Activated B cell treated with CpG ODN at 0.5 μM for 24 hours (primary cell): Measurements from ENCODE around the gene DNASE1L2. TPM values are rescaled to one million over a fixed set of nuclear protein-coding genes. Genes with fewer than 3 reads are reported as not detected.

Source experiments
- ATAC-seq: fragments of 200-7000 bp; cut with Tn5 transposase; one replicate; pipeline ENCODE4 v1.10.0; 2021; ENCODE audit warnings: low read depth, mild to moderate bottlenecking, moderate library complexity
- CTCF ChIA-PET: fragments of 350-600 bp; sonication (Branson Sonifier 250); formaldehyde crosslinking; loops from one replicate; lab custom pipeline; 2021; ENCODE audit warnings: antibody characterized with exemption; lab: Charles Lee
- POLR2A ChIA-PET: fragments of 350-600 bp; sonication (Branson Sonifier 250); formaldehyde crosslinking; loops from one replicate; lab custom pipeline; 2021; ENCODE audit warnings: antibody characterized with exemption; lab: Charles Lee
- DNase-seq: peaks from one replicate; pipeline ENCODE4 v3.0.0; 2022
- H3K27ac Mint-ChIP-seq: one replicate; pipeline ENCODE4 v1.8.0; 2020; ENCODE audit warnings: mixed read lengths
- H3K27me3 Mint-ChIP-seq: one replicate; pipeline ENCODE4 v1.8.0; 2021; ENCODE audit warnings: mixed read lengths
- H3K36me3 Mint-ChIP-seq: one replicate; pipeline ENCODE4 v1.8.0; 2021; ENCODE audit warnings: low read depth, mixed read lengths
- H3K4me1 Mint-ChIP-seq: one replicate; pipeline ENCODE4 v1.8.0; 2021; ENCODE audit warnings: mixed read lengths
- H3K4me3 Mint-ChIP-seq: one replicate; pipeline ENCODE4 v1.8.0; 2020; ENCODE audit warnings: mild to moderate bottlenecking, mixed read lengths
- H3K9me3 Mint-ChIP-seq: one replicate; pipeline ENCODE4 v1.8.0; 2020; ENCODE audit warnings: mixed read lengths
- CTCF ChIP-seq: fragments of 200-600 bp; IDR thresholded peaks from one replicate; pipeline ENCODE4 v1.8.0; 2022; ENCODE audit warnings: antibody characterized with exemption, mild to moderate bottlenecking
- intact Hi-C: fragments of 100-400 bp; cut with micrococcal nuclease; formaldehyde crosslinking; loops from one replicate; pipeline ENCODE4 v1.15.1; 2024
- total RNA-seq: library from RNA; stranded (reverse); gene quantifications from 2 replicates; pipeline ENCODE4 v1.2.3, GENCODE V29; 2022

DNASE1L2 gene
- total RNA-seq, 1 donor from 2014 or later, result 1.3 TPM

GRCh38 chr16:2234813-2235170, 1.5 kb upstream of the DNASE1L2 start:
- no peaks in the 10 kb centered on the region for H3K4me1 Mint-ChIP-seq
- DNase-seq (no peak), ATAC-seq (no peak)
- ChIA-PET CTCF (no interaction called here), POLR2A (no interaction called here)
- H3K9me3 Mint-ChIP-seq, result no peaks in the 10 kb centered on the region
- H3K27me3 Mint-ChIP-seq, result peaks cover 2% of the 10 kb centered on the region
- H3K36me3 Mint-ChIP-seq, result peaks cover 38% of the 10 kb centered on the region
- TF ChIP-seq CTCF, result no peak
- no peak overlapping the region for H3K27ac Mint-ChIP-seq
- H3K4me3 Mint-ChIP-seq, result no peak overlapping the region
- intact Hi-C loops, result no loop called here

GRCh38 chr16:2235234-2235651, 1.0 kb upstream of the DNASE1L2 start:
- TF ChIP-seq CTCF, result no peak
- Mint-ChIP-seq H3K27ac (no peak overlapping the region), H3K9me3 (no peaks in the 10 kb centered on the region), H3K4me3 (no peak overlapping the region), H3K36me3 (peaks cover 36% of the 10 kb centered on the region), H3K4me1 (no peaks in the 10 kb centered on the region), H3K27me3 (peaks cover 2% of the 10 kb centered on the region)
- no peak for ATAC-seq
- no peak for DNase-seq
- ChIA-PET CTCF (no interaction called here), POLR2A (no interaction called here)
- intact Hi-C loops, result no loop called here

- peaks cover 2% of the 10 kb centered on the region for H3K27me3 Mint-ChIP-seq
- POLR2A ChIA-PET, result no interaction called here
- DNase-seq, result no peak
These were observed 428 bp upstream of the DNASE1L2 start for GRCh38 chr16:2235695-2236336.

GRCh38 chr16:2237102-2237482, 848 bp downstream of the DNASE1L2 start:
- CTCF ChIA-PET, result no interaction called here
- intact Hi-C loops, result no loop called here
- Mint-ChIP-seq H3K4me1 (no peaks in the 10 kb centered on the region), H3K27me3 (peaks cover 2% of the 10 kb centered on the region), H3K9me3 (no peaks in the 10 kb centered on the region), H3K27ac (no peak overlapping the region), H3K36me3 (peaks cover 28% of the 10 kb centered on the region), H3K4me3 (no peak overlapping the region)
- ATAC-seq, result no peak
- no peak for DNase-seq
- TF ChIP-seq CTCF, result no peak
- POLR2A ChIA-PET, result no interaction called here

More at GRCh38 chr16:2235695-2236336, 428 bp upstream of the DNASE1L2 start:
- no peaks in the 10 kb centered on the region for H3K9me3 Mint-ChIP-seq
- intact Hi-C loops, result no loop called here
- no peak overlapping the region for H3K4me3 Mint-ChIP-seq
- H3K4me1 Mint-ChIP-seq, result no peaks in the 10 kb centered on the region
- ATAC-seq, result no peak
- H3K36me3 Mint-ChIP-seq, result peaks cover 32% of the 10 kb centered on the region
- TF ChIP-seq CTCF, result no peak
- no peak overlapping the region for H3K27ac Mint-ChIP-seq
- CTCF ChIA-PET, result no interaction called here

- Mint-ChIP-seq H3K9me3 (no peaks in the 10 kb centered on the region), H3K36me3 (peaks cover 33% of the 10 kb centered on the region), H3K4me3 (no peak overlapping the region), H3K4me1 (no peaks in the 10 kb centered on the region), H3K27me3 (peaks cover 2% of the 10 kb centered on the region), H3K27ac (no peak overlapping the region)
- no peak for TF ChIP-seq CTCF
- DNase-seq (no peak), ATAC-seq (no peak)
- ChIA-PET POLR2A (no interaction called here), CTCF (no interaction called here)
- intact Hi-C loops, result no loop called here
These were observed 1.4 kb downstream of the DNASE1L2 start for GRCh38 chr16:2237493-2238149.
